ENCODE data around the gene MYO1G.

Gene MYO1G

GRCh38 chr7:45021604-45022296 lies 42.9 kb upstream of the MYO1G start:
- peak; percentile 51 for DNase-seq (ENCODE audit: low read depth)
- no peak overlapping the region for H3K4me3 ChIP-seq (ENCODE audit: low read length)
- no peak for TF ChIP-seq CTCF (conservative IDR thresholded peaks at IDR 0.05; ENCODE audit: low read length)

- DNase-seq (ENCODE audit: low read depth): no peak
- no peak overlapping the region for H3K4me3 ChIP-seq (ENCODE audit: low read length)
- TF ChIP-seq CTCF (conservative IDR thresholded peaks at IDR 0.05; ENCODE audit: low read length): no peak
Measured at GRCh38 chr7:45020915-45021314, 42.1 kb upstream of the MYO1G start.

DNA sequence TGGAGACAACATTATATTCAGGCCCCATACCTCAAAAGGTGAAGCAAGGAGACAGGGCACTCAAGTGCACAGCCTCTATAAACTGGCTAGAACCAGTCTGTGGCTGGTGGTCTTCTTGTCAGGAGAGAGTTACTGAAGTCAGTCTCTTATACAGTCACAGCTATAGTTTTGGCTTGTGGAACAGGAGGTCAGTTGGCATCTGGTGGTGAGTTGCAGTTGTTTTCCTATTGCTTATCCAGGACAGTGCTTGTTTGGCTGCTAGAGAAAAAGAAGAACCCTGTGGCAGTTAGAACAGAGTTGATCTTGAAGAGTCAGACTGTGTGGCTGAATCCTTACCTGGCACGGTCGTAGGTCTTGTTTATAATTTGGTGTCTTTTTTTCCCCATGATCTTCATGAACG lies 38.4 kb upstream of the MYO1G start:
- DNase-seq (ENCODE audit: low read depth): no peak
- H3K4me3 ChIP-seq (ENCODE audit: low read length): no peak overlapping the region
- no peak for TF ChIP-seq CTCF (conservative IDR thresholded peaks at IDR 0.05; ENCODE audit: low read length)

DNA sequence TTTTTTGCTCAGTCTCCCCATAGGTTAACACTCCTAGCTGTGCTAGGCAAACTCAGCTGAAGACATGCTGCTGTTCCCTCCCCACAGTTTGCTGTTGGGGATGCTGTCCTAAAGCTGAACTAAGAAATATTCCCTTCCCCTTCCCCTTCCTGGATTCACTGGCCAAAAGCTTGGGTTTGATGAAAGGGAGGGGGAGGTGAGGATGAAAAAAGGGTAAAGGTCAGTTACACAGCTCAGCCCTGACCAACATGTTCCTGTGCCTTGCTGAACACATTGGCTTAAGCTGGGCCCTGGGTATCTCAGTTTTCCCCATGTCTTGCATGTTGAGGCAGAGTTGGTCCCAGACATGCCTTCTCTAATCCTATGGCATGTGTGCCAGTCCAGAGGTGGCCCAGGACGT lies 36.5 kb upstream of the MYO1G start:
- DNase-seq (ENCODE audit: low read depth): no peak
- no peak for TF ChIP-seq CTCF (conservative IDR thresholded peaks at IDR 0.05; ENCODE audit: low read length)
- H3K4me3 ChIP-seq (ENCODE audit: low read length): no peak overlapping the region

GRCh38 chr7:45013465-45013967 lies 34.7 kb upstream of the MYO1G start:
- no peak overlapping the region for H3K4me3 ChIP-seq (ENCODE audit: low read length)
- no peak for DNase-seq (ENCODE audit: low read depth)
- no peak for TF ChIP-seq CTCF (conservative IDR thresholded peaks at IDR 0.05; ENCODE audit: low read length)

DNA sequence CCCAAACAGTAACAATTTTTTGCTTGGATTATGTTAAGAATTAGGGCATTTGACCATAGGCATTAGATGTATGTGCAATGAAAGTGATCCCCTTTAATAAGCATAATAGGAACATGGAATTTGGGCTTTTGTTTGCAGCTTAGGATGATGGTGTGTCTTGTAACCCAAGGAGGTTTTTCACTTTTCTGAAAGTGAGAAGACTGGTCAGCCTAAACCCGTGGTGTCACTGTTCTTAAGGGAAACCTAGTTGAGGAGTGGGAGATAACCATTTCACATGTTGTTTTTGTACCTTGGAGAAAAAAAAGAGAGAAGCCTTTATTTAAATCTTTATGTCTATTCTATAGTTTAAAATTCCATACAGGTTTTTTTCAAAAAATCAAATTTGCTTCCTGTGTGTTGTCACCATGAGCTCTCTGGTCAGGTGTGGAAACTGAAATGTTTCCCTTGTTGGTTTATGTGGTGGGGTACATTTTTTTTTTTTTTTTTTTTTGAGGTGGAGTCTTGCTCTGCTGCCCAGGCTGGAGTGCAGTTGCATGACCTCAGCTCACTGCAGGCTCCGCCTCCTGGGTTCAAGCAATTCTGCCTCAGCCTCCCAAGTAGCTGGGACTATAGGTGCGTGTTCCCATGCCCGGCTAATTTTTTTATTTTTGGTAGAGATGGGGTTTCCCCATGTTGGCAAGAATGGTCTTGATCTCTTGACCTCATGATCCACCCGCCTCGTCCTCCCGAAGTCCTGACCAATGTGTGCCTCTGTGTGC lies 28.9 kb upstream of the MYO1G start:
- DNase-seq (ENCODE audit: low read depth): no peak
- no peak overlapping the region for H3K4me3 ChIP-seq (ENCODE audit: low read length)
- TF ChIP-seq CTCF (conservative IDR thresholded peaks at IDR 0.05; ENCODE audit: low read length): no peak

- no peak for DNase-seq (ENCODE audit: low read depth)
- H3K4me3 ChIP-seq (ENCODE audit: low read length): no peak overlapping the region
- TF ChIP-seq CTCF (conservative IDR thresholded peaks at IDR 0.05; ENCODE audit: low read length): no peak
Measured at GRCh38 chr7:45007106-45007505, 28.3 kb upstream of the MYO1G start.

Data from AG10803 (cell line).